ENCODE measurements around the gene TMEM225B.

DNA sequence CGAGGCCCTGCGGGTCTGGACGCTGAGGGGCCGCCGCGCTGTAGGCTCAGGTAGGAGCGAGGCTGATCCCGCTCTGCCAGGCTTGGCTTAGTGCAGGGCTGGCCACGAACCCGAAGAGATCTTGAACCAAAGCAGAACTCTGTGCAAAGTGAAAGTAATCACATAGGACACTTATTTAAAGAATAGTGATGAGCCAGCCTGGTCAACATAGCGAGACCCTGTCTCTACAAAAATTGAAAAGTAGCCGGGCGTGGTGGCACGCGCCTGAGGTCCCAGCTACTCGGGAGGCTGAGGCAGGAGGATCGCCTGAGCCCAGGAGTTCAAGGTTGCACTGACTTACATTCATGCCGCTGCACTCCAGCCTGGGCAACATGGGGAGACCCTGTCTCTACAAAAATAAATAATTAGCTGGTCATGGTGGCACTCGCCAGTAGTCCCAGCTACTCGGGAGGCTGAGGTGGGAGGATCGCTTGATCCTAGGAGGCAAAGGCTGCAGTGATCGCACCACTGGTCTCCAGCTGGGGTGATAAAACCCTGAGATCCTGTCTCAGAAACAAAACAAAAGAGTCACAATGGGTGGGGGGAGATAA, 19.2 kb downstream of the TMEM225B start:
- TF ChIP-seq, protein P1, sequence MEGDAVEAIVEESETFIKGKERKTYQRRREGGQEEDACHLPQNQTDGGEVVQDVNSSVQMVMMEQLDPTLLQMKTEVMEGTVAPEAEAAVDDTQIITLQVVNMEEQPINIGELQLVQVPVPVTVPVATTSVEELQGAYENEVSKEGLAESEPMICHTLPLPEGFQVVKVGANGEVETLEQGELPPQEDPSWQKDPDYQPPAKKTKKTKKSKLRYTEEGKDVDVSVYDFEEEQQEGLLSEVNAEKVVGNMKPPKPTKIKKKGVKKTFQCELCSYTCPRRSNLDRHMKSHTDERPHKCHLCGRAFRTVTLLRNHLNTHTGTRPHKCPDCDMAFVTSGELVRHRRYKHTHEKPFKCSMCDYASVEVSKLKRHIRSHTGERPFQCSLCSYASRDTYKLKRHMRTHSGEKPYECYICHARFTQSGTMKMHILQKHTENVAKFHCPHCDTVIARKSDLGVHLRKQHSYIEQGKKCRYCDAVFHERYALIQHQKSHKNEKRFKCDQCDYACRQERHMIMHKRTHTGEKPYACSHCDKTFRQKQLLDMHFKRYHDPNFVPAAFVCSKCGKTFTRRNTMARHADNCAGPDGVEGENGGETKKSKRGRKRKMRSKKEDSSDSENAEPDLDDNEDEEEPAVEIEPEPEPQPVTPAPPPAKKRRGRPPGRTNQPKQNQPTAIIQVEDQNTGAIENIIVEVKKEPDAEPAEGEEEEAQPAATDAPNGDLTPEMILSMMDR (IDR thresholded peaks at IDR 0.05 in 2 of 3, conservative IDR thresholded peaks at IDR 0.05 in 1 of 3; ENCODE audit: borderline replicate concordance in 1 of 3, insufficient read depth in 1 of 3, low read depth in 2 of 3, low read length in 2 of 3): no peak
- TF ChIP-seq TCF7L2 (IDR thresholded peaks at IDR 0.05; ENCODE audit: borderline replicate concordance, extremely low read depth, insufficient read depth, insufficient read length) (no peak), POLR2AphosphoS5 (IDR thresholded peaks at IDR 0.05; ENCODE audit: low read depth, low read length) (no peak), RAD21 (IDR thresholded peaks at IDR 0.05; ENCODE audit: low read depth) (no peak), ZFX (IDR thresholded peaks at IDR 0.05) (peak; percentile 63; the same call in 1 of the 2 replicates), POLR2A (IDR thresholded peaks at IDR 0.05; ENCODE audit: borderline replicate concordance, extremely low read depth, insufficient read depth, insufficient read length) (no peak)
- TF ChIP-seq, protein P2, sequence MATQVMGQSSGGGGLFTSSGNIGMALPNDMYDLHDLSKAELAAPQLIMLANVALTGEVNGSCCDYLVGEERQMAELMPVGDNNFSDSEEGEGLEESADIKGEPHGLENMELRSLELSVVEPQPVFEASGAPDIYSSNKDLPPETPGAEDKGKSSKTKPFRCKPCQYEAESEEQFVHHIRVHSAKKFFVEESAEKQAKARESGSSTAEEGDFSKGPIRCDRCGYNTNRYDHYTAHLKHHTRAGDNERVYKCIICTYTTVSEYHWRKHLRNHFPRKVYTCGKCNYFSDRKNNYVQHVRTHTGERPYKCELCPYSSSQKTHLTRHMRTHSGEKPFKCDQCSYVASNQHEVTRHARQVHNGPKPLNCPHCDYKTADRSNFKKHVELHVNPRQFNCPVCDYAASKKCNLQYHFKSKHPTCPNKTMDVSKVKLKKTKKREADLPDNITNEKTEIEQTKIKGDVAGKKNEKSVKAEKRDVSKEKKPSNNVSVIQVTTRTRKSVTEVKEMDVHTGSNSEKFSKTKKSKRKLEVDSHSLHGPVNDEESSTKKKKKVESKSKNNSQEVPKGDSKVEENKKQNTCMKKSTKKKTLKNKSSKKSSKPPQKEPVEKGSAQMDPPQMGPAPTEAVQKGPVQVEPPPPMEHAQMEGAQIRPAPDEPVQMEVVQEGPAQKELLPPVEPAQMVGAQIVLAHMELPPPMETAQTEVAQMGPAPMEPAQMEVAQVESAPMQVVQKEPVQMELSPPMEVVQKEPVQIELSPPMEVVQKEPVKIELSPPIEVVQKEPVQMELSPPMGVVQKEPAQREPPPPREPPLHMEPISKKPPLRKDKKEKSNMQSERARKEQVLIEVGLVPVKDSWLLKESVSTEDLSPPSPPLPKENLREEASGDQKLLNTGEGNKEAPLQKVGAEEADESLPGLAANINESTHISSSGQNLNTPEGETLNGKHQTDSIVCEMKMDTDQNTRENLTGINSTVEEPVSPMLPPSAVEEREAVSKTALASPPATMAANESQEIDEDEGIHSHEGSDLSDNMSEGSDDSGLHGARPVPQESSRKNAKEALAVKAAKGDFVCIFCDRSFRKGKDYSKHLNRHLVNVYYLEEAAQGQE (IDR thresholded peaks at IDR 0.05; ENCODE audit: low read depth): no peak
